Tibial nerve (tissue), 4 donors: ENCODE results near the gene AFAP1. TPM values are rescaled to one million over a fixed set of nuclear protein-coding genes. Genes with fewer than 3 reads are reported as not detected.

Experiments used
- DNase-seq, 2 donors: peaks; one replicate each; pipeline ENCODE4 v3.0.0-alpha.2; 2019; ENCODE audit warnings: low spot score in 2 of 2
- H3K27ac ChIP-seq, 4 donors: fragments of 200-600 bp; sonication (generic) in 3 of 4; one replicate each; pipeline ENCODE4 v1.5.1; 2017 to 2019; ENCODE audit warnings: mild to moderate bottlenecking in 1 of 4
- H3K27me3 ChIP-seq, 2 donors: fragments of 200-600 bp; sonication (generic) in 1 of 2; one replicate each; pipeline versions ENCODE4 v1.5.1 to v1.6.0; 2017 to 2019
- H3K36me3 ChIP-seq, 3 donors: fragments of 200-600 bp; sonication (generic); one replicate each; pipeline ENCODE4 v1.5.1; 2018 to 2019
- H3K4me1 ChIP-seq, 4 donors: fragments of 200-600 bp; sonication (generic) in 3 of 4; one replicate each; pipeline ENCODE4 v1.5.1; 2017 to 2019
- H3K4me3 ChIP-seq, 4 donors: fragments of 200-600 bp; sonication (generic) in 3 of 4; one replicate each; pipeline ENCODE4 v1.5.1; 2017 to 2019; ENCODE audit warnings: mild to moderate bottlenecking in 1 of 4, moderate library complexity in 1 of 4
- H3K9me3 ChIP-seq, 4 donors: fragments of 200-600 bp; sonication (generic) in 3 of 4; one replicate each; pipeline ENCODE4 v1.5.1; 2017 to 2019
- CTCF ChIP-seq, 5 experiments: fragments of 200-600 bp in 3 of 5; fragments of 450-650 bp in 2 of 5; sonication (generic) in 3 of 5; IDR thresholded peaks; one replicate each; pipeline ENCODE4 v1.5.1; 2016 to 2019; ENCODE audit warnings: antibody characterized with exemption in 5 of 5, mild to moderate bottlenecking in 3 of 5, moderate library complexity in 2 of 5
- EP300 ChIP-seq, 2 donors: sonication (generic); formaldehyde crosslinking; IDR thresholded peaks; one replicate each; pipeline ENCODE4 v1.6.1; 2017; ENCODE audit warnings: antibody characterized with exemption in 2 of 2, mild to moderate bottlenecking in 1 of 2
- POLR2A ChIP-seq, 2 donors: fragments of 450-650 bp; IDR thresholded peaks; one replicate each; pipeline ENCODE4 v1.6.1; 2017; ENCODE audit warnings: antibody characterized with exemption in 2 of 2, mild to moderate bottlenecking in 2 of 2, moderate library complexity in 2 of 2
- WGBS, 2 donors: methylation state at CpG; one replicate each; pipeline ENCODE4 v1.1.5; 2018; 5-methylcytosine and 5-hydroxymethylcytosine counted together
- total RNA-seq, 4 donors: library from RNA; depleted of rRNA; stranded (reverse); fragments of >200 nt; gene quantifications; one replicate each; pipeline ENCODE4 v1.1.0, GENCODE V29; 2016

Gene AFAP1
- total RNA-seq, 4 donors from 2014 or later: 23.2 to 34.9 (median 32.1) TPM

- WGBS, 2 donors: 76 to 94% methylated on average over 5 to 7 of the region's 7 CpGs
- H3K27me3 ChIP-seq: no peaks in the 10 kb centered on the region
- TF ChIP-seq EP300 (IDR thresholded peaks at IDR 0.05) (no peak), POLR2A (IDR thresholded peaks at IDR 0.05) (no peak), CTCF (IDR thresholded peaks at IDR 0.05) (no peak)
- peaks cover 0 to 45% (median 25%) of the 10 kb centered on the region in 4 donors for H3K4me1 ChIP-seq
- DNase-seq: no peak
- H3K36me3 ChIP-seq: peaks cover 0 to 24% (median 0%) of the 10 kb centered on the region in 3 donors
- H3K9me3 ChIP-seq: no peaks in the 10 kb centered on the region
- H3K27ac ChIP-seq: peak overlapping the region in 1 of 4 donors; percentile 80
- H3K4me3 ChIP-seq: no peak overlapping the region
Measured at GRCh38 chr4:7803371-7803770, 136.3 kb downstream of the AFAP1 start.

GRCh38 chr4:7802093-7802726 lies 137.5 kb downstream of the AFAP1 start:
- H3K4me3 ChIP-seq: no peak overlapping the region
- H3K27me3 ChIP-seq: no peaks in the 10 kb centered on the region
- H3K9me3 ChIP-seq: no peaks in the 10 kb centered on the region
- peak; percentile 78 to 90 for DNase-seq
- H3K27ac ChIP-seq: peak overlapping the region in 1 of 4 donors; percentile 53
- 30 to 34% methylated on average over 6 of the region's 6 CpGs for WGBS, 2 donors
- TF ChIP-seq CTCF (IDR thresholded peaks at IDR 0.05) (peak; percentile 88 to 96 (median 91)), EP300 (IDR thresholded peaks at IDR 0.05) (peak in 1 of 2 donors; percentile 30), POLR2A (IDR thresholded peaks at IDR 0.05) (no peak)
- peaks cover 0 to 37% (median 19%) of the 10 kb centered on the region in 4 donors for H3K4me1 ChIP-seq
- H3K36me3 ChIP-seq: peaks cover 0 to 36% (median 0%) of the 10 kb centered on the region in 3 donors

GRCh38 chr4:7801641-7802040 lies 138.0 kb downstream of the AFAP1 start:
- H3K27me3 ChIP-seq: no peaks in the 10 kb centered on the region
- H3K9me3 ChIP-seq: no peaks in the 10 kb centered on the region
- no peak for TF ChIP-seq CTCF (IDR thresholded peaks at IDR 0.05)
- TF ChIP-seq EP300 (IDR thresholded peaks at IDR 0.05): no peak
- TF ChIP-seq POLR2A (IDR thresholded peaks at IDR 0.05): no peak
- no peak for DNase-seq
- H3K27ac ChIP-seq: no peak overlapping the region
- H3K4me3 ChIP-seq: no peak overlapping the region
- peaks cover 0 to 38% (median 0%) of the 10 kb centered on the region in 3 donors for H3K36me3 ChIP-seq
- H3K4me1 ChIP-seq: peaks cover 0 to 32% (median 13%) of the 10 kb centered on the region in 4 donors
- WGBS, 2 donors: 35 to 45% methylated on average over 1 of the region's 1 CpG

- WGBS, 2 donors: 93 to 96% methylated on average over 10 of the region's 10 CpGs
- DNase-seq: no peak
- no peaks in the 10 kb centered on the region for H3K9me3 ChIP-seq
- H3K27ac ChIP-seq: no peak overlapping the region
- H3K4me1 ChIP-seq: peaks cover 0 to 25% (median 7%) of the 10 kb centered on the region in 4 donors
- H3K4me3 ChIP-seq: no peak overlapping the region
- TF ChIP-seq POLR2A (IDR thresholded peaks at IDR 0.05) (no peak), CTCF (IDR thresholded peaks at IDR 0.05) (no peak)
- H3K36me3 ChIP-seq: peaks cover 0 to 38% (median 0%) of the 10 kb centered on the region in 3 donors
- H3K27me3 ChIP-seq: no peaks in the 10 kb centered on the region
Measured at GRCh38 chr4:7801001-7801400, 138.7 kb downstream of the AFAP1 start.

- H3K4me1 ChIP-seq: peaks cover 0 to 19% (median 2%) of the 10 kb centered on the region in 4 donors
- no peak for DNase-seq
- TF ChIP-seq CTCF (IDR thresholded peaks at IDR 0.05) (no peak), EP300 (IDR thresholded peaks at IDR 0.05) (no peak), POLR2A (IDR thresholded peaks at IDR 0.05) (no peak)
- peaks cover 0 to 38% (median 0%) of the 10 kb centered on the region in 3 donors for H3K36me3 ChIP-seq
- H3K4me3 ChIP-seq: no peak overlapping the region
- H3K27ac ChIP-seq: no peak overlapping the region
- no peaks in the 10 kb centered on the region for H3K27me3 ChIP-seq
- no peaks in the 10 kb centered on the region for H3K9me3 ChIP-seq
- 83 to 89% methylated on average over 22 of the region's 22 CpGs for WGBS, 2 donors
Measured at GRCh38 chr4:7800410-7800809, 139.3 kb downstream of the AFAP1 start.
